Smooth muscle cell (in vitro differentiated cells): ENCODE data around the gene TXK. TPM values are rescaled to one million over a fixed set of nuclear protein-coding genes. Genes with fewer than 3 reads are reported as not detected.

Experiments used
- DNase-seq: peaks from one replicate; lab custom pipeline; 2025; ENCODE audit not compliant: unreplicated experiment; lab: John Stamatoyannopoulos, UW
- H2AFZ ChIP-seq: fragments of 200-600 bp; sonication (generic); 2 replicates; pipeline ENCODE4 v1.6.0; 2016; ENCODE audit warnings: antibody characterized with exemption, low read depth, mild to moderate bottlenecking
- H3F3A ChIP-seq: fragments of 200-600 bp; sonication (generic); 2 replicates; pipeline ENCODE4 v1.6.0; 2017; ENCODE audit warnings: antibody characterized with exemption, low read depth
- H3K27ac ChIP-seq: fragments of 200-600 bp; sonication (generic); 2 replicates; pipeline ENCODE4 v1.5.1; 2016; ENCODE audit warnings: low read depth, mild to moderate bottlenecking
- H3K27me3 ChIP-seq: fragments of 200-600 bp; sonication (generic); 2 replicates; pipeline ENCODE4 v1.6.1; 2016; ENCODE audit warnings: low read depth, mild to moderate bottlenecking
- H3K36me3 ChIP-seq: fragments of 200-600 bp; sonication (generic); 2 replicates; pipeline ENCODE4 v1.5.1; 2016; ENCODE audit warnings: low read depth
- H3K4me1 ChIP-seq: fragments of 200-600 bp; sonication (generic); 2 replicates; pipeline ENCODE4 v1.5.1; 2016; ENCODE audit warnings: low read depth
- H3K4me2 ChIP-seq: fragments of 200-600 bp; sonication (generic); 2 replicates; pipeline ENCODE4 v1.6.0; 2016; ENCODE audit warnings: mild to moderate bottlenecking
- H3K4me3 ChIP-seq: fragments of 200-600 bp; sonication (generic); 2 replicates; pipeline ENCODE4 v1.5.1; 2016; ENCODE audit warnings: mild to moderate bottlenecking
- H3K79me2 ChIP-seq: fragments of 200-600 bp; sonication (generic); 2 replicates; pipeline ENCODE4 v1.6.0; 2016; ENCODE audit warnings: low read depth, mild to moderate bottlenecking
- H3K9ac ChIP-seq: fragments of 200-600 bp; sonication (generic); 2 replicates; pipeline ENCODE4 v1.6.0; 2016; ENCODE audit warnings: low read depth
- H3K9me3 ChIP-seq: fragments of 200-600 bp; sonication (generic); replicated peaks from 2 replicates; pipeline ENCODE4 v1.5.1; 2016; ENCODE audit warnings: low read depth
- H4K20me1 ChIP-seq: fragments of 200-600 bp; sonication (generic); 2 replicates; pipeline ENCODE4 v1.6.0; 2016; ENCODE audit warnings: low read depth
- WGBS: methylation state at CpG from one replicate; pipeline ENCODE4 v1.1.7; 2016; ENCODE audit warnings: low lambda C conversion rate; 5-methylcytosine and 5-hydroxymethylcytosine counted together
- polyA plus RNA-seq: library from polyadenylated mRNA; unstranded; fragments of >200 nt; fragmentation: Nextera tagmentation; extraction: Ambion mirVana; gene quantifications from 2 replicates; pipeline ENCODE4 v1.2.1, GENCODE V29; 2016
- total RNA-seq: library from RNA; depleted of rRNA; stranded (reverse); fragments of >200 nt; gene quantifications from 2 replicates; pipeline ENCODE4 v1.2.3, GENCODE V29; 2014
- TF ChIP-seq, protein P1 (sequence below): fragments of 200-600 bp; sonication (generic); IDR thresholded peaks from 2 replicates; pipeline ENCODE4 v1.5.1; 2017; ENCODE audit warnings: borderline replicate concordance, mild to moderate bottlenecking, antibody characterized with exemption; ENCODE audit not compliant: insufficient read depth, poor library complexity, severe bottlenecking

Gene TXK
- total and polyA plus RNA-seq, 2 experiments from 2014 or later, result 0.09 TPM; not detected in 1

DNA sequence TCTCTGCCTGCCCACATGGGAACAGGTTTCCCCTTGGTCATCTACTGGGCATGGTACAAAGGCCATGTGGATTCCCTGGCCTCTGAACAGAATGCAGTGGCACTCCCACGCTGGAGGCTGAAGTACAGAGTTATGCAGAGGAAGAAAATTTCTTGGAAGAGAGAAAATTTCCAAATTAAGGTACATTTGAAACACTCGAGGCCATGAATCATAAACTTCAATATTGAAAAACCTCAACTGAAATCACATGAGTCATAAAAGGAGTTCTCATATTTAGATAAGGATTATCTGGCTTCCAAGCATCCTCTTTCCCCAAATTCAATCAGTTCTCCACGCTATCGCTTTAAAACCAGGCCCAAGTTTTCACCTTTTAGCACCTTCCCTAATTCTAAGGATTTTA, 28.1 kb upstream of the TXK start:
- H3K36me3 ChIP-seq, result no peaks in the 10 kb centered on the region
- no peak overlapping the region for H3K27ac ChIP-seq
- 74% methylated on average over 4 of the region's 4 CpGs for WGBS
- H4K20me1 ChIP-seq, result no peaks in the 10 kb centered on the region
- H3K4me2 ChIP-seq, result no peak overlapping the region
- TF ChIP-seq, protein P1, sequence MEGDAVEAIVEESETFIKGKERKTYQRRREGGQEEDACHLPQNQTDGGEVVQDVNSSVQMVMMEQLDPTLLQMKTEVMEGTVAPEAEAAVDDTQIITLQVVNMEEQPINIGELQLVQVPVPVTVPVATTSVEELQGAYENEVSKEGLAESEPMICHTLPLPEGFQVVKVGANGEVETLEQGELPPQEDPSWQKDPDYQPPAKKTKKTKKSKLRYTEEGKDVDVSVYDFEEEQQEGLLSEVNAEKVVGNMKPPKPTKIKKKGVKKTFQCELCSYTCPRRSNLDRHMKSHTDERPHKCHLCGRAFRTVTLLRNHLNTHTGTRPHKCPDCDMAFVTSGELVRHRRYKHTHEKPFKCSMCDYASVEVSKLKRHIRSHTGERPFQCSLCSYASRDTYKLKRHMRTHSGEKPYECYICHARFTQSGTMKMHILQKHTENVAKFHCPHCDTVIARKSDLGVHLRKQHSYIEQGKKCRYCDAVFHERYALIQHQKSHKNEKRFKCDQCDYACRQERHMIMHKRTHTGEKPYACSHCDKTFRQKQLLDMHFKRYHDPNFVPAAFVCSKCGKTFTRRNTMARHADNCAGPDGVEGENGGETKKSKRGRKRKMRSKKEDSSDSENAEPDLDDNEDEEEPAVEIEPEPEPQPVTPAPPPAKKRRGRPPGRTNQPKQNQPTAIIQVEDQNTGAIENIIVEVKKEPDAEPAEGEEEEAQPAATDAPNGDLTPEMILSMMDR, result no peak
- no peaks in the 10 kb centered on the region for H3K27me3 ChIP-seq
- H3K4me3 ChIP-seq, result no peak overlapping the region
- no peak for DNase-seq
- H3F3A ChIP-seq, result no peaks in the 10 kb centered on the region
- H3K79me2 ChIP-seq, result no peaks in the 10 kb centered on the region
- no peak overlapping the region for H2AFZ ChIP-seq
- H3K4me1 ChIP-seq, result no peaks in the 10 kb centered on the region
- no peak overlapping the region for H3K9ac ChIP-seq
- H3K9me3 ChIP-seq, result no peaks in the 10 kb centered on the region

GRCh38 chr4:48157271-48157670, 23.2 kb upstream of the TXK start:
- no peaks in the 10 kb centered on the region for H3F3A ChIP-seq
- DNase-seq, result no peak
- no peak overlapping the region for H3K4me2 ChIP-seq
- H3K27me3 ChIP-seq, result no peaks in the 10 kb centered on the region
- 92% methylated on average over 3 of the region's 3 CpGs for WGBS
- TF ChIP-seq, protein P1, result no peak
- H3K36me3 ChIP-seq, result peaks cover 3% of the 10 kb centered on the region
- no peak overlapping the region for H3K9ac ChIP-seq
- no peaks in the 10 kb centered on the region for H3K9me3 ChIP-seq
- H2AFZ ChIP-seq, result no peak overlapping the region
- no peaks in the 10 kb centered on the region for H3K4me1 ChIP-seq
- no peak overlapping the region for H3K27ac ChIP-seq
- no peaks in the 10 kb centered on the region for H3K79me2 ChIP-seq
- H4K20me1 ChIP-seq, result no peaks in the 10 kb centered on the region
- H3K4me3 ChIP-seq, result no peak overlapping the region

- DNase-seq, result no peak
- Histone ChIP-seq H3K4me3 (no peak overlapping the region), H3F3A (no peaks in the 10 kb centered on the region), H3K9me3 (no peaks in the 10 kb centered on the region), H3K27me3 (no peaks in the 10 kb centered on the region), H3K4me1 (no peaks in the 10 kb centered on the region), H3K9ac (no peak overlapping the region), H3K4me2 (no peak overlapping the region), H4K20me1 (no peaks in the 10 kb centered on the region), H2AFZ (no peak overlapping the region), H3K27ac (no peak overlapping the region), H3K36me3 (peaks cover 3% of the 10 kb centered on the region), H3K79me2 (no peaks in the 10 kb centered on the region)
- TF ChIP-seq, protein P1, result no peak
- WGBS, result 90% methylated on average over 1 of the region's 1 CpG
These were observed 22.4 kb upstream of the TXK start for GRCh38 chr4:48156423-48156822.

- Histone ChIP-seq H3K27me3 (no peaks in the 10 kb centered on the region), H3F3A (no peaks in the 10 kb centered on the region), H4K20me1 (no peaks in the 10 kb centered on the region), H3K9ac (no peak overlapping the region), H3K4me2 (no peak overlapping the region), H3K36me3 (peaks cover 3% of the 10 kb centered on the region), H3K79me2 (no peaks in the 10 kb centered on the region), H3K27ac (no peak overlapping the region), H3K4me1 (no peaks in the 10 kb centered on the region), H3K9me3 (no peaks in the 10 kb centered on the region), H2AFZ (no peak overlapping the region), H3K4me3 (no peak overlapping the region)
- TF ChIP-seq, protein P1, result no peak
- DNase-seq, result no peak
- 90% methylated on average over 1 of the region's 1 CpG for WGBS
These were observed 19.9 kb upstream of the TXK start for GRCh38 chr4:48153791-48154550.
